NT2/D1 (cell line): ENCODE data around the gene CD2BP2.
"Not testable (repeated sequence)": the region's sequence is repeated elsewhere in the genome, so short reads cannot be mapped to it uniquely, and the experiment has no call there.

Experiments
- SUZ12 ChIP-seq: IDR thresholded peaks from 2 replicates; pipeline ENCODE4 v1.6.1; 2011; ENCODE audit not compliant: insufficient read length, insufficient read depth; ENCODE audit errors: extremely low read depth
- YY1 ChIP-seq: IDR thresholded peaks from 2 replicates; pipeline ENCODE4 v1.6.1; 2011; ENCODE audit not compliant: insufficient read length, insufficient read depth
- ZNF274 ChIP-seq: IDR thresholded peaks from 2 replicates; pipeline ENCODE4 v1.6.1; 2011; ENCODE audit warnings: mild to moderate bottlenecking, low read depth, low read length

- TF ChIP-seq ZNF274, YY1, SUZ12: not testable (repeated sequence)
These were observed 41.5 kb upstream of the CD2BP2 start for GRCh38 chr16:30396627-30397026.
